GM20431 (cell line): ENCODE results near the gene UBAC1.

ENCODE experiments used
- in situ Hi-C: fragments of 300-500 bp; cut with MseI, MboI; formaldehyde crosslinking; loops from one replicate; pipeline ENCODE4 v1.15.0; 2020; ENCODE audit warnings: low sequenced_read_pairs; ENCODE audit not compliant: unreplicated experiment

UBAC1 gene

DNA sequence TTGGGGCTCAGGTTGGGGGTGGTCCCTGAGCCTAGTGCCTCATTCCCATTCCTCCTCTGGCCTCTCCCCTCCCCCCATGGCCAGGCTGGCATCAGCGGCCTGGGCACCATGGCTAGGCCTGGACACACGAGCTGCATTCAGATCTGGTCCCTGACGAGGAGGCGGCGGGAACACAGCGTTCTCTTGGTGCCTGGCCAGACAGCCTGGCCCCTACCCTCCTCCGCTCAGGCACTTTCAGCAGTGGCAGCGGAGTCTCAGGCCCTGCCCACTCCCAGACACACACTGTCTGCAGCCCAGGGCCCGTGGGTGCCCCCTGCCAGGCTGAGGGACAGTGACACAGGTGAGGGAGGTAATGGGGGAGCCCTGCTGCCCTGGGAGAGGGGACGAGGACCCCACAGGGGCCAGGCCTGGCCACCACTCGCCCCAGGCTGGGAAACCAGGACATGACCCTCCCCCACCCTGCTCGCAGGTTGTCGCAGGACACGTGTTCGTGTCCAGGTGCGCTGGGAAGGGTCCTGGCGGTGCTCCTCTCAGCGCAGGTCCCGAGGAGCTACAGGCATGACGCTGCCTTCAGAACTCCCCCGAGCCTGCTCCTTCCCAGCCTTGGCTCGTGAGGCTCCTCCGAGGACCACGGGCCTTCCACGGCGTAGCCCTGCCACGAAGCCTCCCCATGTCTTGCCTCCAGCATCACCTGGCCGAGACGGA, 19.9 kb upstream of the UBAC1 start:
- in situ Hi-C loops = no loop called here

DNA sequence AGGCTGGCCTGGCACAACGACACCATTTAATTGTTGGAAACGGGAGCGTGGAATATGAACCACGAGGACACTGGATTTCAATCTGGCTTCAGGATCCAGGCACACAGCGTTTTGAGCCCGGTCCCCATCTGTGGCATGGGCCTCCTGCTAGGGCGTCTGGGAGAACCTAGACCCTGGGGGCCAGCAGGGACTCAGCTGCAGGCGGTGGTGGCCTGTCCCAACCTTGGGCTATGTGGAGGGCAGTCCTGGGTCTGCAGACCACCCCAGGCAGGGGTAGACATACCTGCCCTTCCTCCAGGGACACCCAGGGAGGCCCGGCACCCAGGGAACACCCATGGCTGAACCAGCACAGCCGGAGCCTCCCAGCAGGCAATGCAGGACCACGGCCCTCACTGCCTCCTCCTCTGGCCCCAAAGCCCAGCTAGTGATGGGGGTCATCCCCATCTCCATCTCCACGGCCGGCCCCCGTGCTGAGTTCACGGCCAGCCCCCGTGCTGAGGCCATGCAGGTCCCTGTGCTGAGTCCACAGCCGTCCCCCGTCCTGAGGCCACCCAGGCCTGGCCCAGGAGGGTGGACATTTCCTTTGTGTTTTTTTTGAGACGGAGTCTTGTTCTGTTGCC, 18.5 kb upstream of the UBAC1 start:
- in situ Hi-C loops = no loop called here

DNA sequence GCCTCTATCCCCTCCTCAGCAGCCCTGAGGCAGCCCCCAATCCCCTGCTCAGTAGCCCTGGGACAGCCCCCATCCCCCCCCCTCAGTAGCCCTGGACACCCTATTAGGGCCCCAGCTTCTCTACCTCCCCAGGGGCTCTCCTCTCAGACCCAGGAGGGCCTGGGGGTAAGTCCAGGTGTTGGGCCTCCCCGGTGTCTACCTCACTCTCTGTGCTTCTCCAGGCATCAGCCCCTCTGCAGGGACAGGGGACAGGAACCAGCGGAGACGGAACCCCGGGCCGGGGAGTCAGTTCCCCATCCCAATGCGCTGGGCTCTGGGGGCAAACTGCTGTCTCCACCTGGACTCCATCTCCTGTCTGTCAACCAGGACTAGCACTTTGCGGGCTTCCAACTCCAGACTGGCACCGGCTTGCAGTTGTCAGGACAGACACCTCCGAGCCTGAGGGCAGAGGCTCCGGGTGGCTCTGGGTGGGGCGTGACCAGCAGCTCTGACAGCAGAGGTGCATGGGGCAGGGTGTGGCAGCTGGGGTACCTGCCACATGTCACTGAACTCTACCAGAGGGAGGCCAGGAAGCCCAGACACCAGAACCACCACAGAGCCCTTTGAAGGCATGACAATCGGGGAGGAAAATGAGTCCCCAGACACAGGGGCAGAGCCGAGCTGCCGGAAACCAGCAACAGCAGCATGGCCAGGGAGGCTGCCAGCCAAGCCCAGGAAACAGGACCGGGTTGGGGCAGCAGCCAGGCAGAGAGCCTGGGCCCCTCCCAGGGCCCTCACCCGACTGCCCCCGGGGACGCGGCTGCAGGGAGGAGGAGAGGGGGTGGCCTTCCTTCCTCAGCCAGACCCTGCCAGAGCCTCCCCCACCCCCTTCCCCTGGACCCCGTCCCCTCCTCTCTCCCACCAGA, 17.7 kb upstream of the UBAC1 start:
- in situ Hi-C loops = no loop called here

DNA sequence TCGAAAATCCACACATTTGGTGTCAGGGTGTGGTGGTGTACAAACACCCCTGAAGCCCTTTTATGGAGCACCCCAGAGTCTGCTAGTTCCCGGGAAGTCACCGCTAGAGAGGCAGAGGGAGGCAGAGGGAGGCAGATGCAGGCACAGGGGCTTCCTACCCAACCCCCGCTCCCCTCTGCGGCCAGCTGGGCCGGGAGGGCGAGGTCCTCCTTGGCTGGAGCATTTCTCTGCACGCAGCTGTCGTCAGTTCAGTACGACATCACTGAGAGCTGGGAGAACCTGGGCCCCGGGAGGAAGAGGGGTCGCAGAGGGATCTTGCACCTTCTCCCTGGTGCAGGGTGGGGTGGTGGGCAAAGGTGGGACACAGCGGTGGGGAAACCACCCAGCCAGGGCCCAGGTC, 15.8 kb upstream of the UBAC1 start:
- in situ Hi-C loops = no loop called here

DNA sequence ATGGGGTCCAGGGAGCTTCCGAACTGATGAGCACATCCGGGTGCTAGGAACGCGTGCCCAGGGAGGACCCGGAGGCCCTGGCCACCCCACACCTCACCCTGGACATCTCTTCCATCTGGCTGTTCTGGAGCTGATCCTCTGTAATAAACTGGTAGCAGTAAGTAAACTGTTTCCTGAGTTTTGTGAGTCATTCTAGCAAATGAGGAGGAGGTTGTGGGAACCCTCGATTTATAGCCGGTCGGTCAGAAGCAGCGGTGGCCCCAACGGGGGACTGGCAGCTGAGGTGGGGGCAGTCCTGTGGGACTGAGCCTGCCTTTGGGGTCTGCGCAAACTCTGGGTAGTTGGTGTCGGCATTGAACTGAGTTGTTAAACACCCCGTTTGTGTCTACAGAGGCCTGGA, 15.4 kb upstream of the UBAC1 start:
- in situ Hi-C loops = no loop called here

DNA sequence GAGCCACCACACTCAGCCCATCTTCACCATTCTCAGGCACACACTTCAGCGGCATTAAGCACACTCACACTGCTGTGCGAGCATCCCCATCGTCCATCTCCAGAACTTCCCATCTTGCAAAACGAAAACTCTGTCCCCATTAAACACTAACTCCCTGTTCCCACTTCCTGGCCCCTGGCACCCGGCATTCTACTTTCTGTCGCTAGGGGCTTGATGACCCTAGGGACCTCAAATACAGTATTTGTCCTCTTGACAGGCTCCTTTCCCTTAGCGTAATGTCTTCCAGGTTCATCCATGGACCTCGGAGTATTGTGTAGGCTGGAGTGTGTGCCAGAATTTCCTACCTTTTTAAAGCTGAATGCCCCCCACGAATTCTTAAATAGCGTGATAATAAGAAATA, 14.7 kb upstream of the UBAC1 start:
- in situ Hi-C loops = no loop called here

DNA sequence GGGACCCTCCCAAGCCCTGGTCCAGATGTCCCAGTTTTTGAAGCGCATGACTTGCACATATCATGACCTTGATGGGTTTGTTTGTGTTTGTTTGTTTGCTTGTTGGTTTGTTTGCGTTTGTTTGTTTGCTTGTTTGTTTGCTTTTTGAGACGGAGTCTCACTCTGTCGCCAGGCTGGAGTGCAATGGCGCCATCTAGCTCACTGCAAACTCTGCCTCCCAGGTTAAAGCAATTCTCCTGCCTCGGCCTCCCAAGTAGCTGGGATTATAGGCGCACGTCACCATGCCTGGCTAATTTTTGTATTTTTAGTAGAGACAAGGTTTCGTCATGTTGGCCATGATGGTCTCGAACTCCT, 13.0 kb upstream of the UBAC1 start:
- in situ Hi-C loops = no loop called here

DNA sequence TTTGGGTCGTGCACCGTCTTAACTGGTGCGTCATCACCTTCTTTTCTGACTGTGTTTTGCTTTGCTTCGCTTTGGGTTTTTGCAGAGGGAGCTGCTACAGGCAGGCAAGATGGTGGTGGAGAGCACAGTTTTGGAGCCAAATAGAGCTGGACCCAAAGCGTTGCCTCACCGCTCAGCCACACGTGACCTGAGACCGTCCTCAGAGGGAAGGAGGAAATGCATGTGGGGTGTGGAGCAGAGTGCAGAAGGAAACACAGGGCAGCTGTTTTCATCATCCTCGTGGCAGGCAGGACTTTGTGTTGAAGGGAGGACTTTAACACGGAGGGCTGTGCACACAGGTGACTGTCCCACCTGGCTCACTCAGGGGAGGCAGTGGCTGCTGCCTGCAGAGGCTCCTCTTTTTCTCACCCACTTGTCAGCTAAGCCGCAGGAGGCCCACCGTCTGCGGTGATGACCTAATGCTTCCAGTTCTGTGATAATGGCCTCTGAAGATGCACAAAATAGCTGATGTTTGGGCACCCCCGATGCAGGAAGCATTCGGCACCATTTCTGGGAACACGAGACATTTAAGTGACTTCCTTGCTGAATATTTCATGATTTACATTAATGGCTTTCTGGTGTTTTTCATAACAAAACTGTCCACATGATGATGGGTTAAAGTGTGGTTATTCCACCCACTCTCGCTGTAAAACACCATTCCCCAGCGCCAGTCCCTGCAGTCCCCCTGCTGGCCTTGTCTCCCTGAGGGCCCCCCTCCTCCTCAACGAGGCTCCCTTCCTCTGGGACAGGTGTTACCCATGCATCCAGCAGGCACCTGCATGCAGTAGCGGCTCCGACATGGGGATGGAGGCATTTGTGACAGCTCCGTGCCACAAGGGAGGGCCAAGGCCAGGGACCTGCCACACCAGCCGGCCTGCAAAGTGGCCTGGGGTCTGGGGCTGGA, 12.4 kb upstream of the UBAC1 start:
- in situ Hi-C loops = no loop called here

DNA sequence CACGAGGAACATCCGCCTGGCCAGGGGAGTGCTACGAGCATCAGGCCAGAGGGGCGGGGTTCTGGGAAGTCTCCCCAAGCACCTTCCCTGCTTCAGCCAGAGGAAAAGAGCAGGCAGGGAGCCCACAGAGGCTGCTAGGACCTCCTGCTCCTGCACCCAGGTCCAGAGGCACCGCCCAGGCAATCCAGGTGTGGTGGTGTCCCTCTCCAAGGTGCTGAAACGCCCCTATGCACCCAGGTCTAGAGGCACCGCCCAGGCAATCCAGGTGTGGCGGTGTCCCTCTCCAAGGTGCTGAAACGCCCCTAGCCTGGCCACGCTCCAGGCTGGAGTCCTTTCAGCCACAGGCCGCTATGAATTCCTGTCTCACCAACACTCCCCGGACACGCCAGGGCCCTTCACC, 10.7 kb upstream of the UBAC1 start:
- in situ Hi-C loops = no loop called here

DNA sequence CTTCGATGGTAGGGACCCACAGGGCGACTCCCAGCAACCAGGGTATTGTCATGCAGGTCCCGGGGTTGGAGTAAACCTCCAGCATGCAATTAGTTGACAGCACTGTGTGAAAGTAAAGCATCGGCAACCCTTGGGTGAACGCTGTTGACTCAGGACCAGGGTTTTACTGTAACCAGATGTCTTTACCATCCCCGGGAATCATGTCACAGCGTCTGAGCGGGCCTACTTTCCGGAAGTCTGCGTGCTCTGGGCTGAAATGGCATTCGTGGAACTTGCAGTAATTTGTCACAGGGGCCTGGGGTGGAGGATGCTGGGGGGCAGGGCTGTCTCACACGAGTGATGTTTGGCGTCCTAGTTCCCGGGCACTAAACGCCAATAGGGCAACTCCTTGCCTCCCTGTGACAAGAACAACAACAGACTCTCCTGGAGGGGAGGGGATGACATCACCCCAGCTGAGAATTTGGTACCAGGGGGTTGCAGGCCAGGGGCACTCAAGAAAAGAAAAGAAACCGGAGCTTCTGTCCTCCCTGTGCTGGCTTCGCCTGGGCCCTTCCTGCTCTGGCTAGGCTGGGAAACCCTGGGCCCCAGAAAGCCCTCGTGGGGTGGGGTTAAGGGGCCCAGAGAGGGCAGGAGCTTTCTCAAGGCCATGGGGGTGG, 10.1 kb upstream of the UBAC1 start:
- in situ Hi-C loops = no loop called here

DNA sequence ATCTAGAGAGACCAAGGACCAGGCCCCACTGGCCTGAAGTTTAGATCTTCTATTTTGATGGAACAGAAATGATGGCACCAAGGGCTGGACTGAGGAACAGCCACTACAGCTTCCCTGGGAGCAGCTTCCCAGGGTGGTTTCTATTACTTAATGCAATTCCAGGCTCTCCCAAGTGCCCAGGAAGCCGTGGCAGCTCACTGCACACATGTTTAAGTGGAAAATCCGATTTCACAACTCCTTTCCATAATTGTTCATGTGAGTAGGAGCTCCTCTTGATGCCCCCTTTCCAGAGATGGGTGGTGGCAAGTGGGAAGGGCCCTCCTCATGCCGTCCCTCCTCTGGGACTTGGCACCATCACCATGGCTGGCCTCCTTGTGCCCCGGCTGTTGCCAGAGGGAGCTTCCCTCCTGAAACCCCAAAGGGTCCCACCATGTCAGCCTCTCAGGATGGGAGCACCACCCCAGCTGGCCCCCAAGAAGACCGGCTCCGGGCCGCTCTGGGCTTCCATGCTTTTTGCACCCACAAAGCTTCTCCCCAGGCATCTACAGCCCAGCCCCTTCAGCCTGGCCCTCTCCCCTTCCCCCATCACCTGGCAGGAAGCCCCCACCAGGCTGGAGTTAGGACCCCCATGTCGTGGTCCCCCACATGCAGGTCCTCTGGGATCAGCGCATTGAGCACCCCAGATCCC, 9.1 kb upstream of the UBAC1 start:
- in situ Hi-C loops = no loop called here

DNA sequence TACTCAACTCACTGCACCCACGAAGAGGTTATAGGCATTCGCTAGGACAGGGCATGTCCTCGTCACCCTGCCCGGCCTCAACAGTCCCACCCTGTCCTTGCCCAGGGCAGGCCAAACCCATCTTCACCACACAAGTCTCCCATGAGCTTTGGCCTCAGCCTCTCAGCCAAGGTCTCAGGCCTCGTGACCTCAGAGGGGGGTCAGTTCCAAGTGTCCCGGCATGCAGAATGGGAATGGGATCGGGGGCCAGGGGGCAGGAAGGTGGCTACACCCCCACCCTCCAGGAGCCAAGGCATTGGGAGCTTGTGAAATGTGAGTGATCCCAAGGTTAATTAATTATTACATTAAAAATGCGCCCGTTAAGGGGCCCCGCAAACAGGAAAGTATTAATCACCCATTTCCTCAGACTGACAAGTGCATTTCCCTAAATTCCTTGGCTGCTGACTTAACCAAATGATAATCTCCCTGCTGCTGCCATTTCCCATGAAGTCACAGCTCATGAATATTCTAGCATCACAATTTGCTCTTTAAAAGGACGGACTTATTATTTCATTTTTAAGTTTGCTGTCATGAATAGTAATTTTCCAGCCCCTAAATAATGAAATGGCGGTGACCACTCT, 8.0 kb upstream of the UBAC1 start:
- in situ Hi-C loops = loop anchor here (10.0 kb wide), 1 partner anchor 156 kb away; no protein-coding TSS in a partner anchor

DNA sequence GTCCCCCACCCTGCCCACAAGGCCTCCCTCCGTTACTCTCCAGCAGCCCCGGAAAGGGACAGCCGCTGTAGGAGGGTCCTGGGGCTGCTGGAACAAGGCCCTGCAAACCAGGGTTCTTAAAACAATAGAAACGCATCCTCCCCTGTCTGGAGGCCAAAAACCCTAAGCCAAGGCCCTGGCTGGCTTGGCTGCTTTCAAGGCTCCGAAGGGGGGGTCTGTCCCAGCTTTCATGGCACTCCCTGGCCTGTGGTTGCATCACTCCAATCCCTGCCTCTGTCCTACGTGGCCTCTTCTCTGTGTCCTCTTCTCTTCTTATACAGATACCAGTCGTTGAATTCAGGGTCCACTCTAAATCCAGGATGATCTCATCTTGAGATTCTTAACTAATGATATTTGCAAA, 7.4 kb upstream of the UBAC1 start:
- in situ Hi-C loops = loop anchor here (10.0 kb wide), 1 partner anchor 156 kb away; no protein-coding TSS in a partner anchor

DNA sequence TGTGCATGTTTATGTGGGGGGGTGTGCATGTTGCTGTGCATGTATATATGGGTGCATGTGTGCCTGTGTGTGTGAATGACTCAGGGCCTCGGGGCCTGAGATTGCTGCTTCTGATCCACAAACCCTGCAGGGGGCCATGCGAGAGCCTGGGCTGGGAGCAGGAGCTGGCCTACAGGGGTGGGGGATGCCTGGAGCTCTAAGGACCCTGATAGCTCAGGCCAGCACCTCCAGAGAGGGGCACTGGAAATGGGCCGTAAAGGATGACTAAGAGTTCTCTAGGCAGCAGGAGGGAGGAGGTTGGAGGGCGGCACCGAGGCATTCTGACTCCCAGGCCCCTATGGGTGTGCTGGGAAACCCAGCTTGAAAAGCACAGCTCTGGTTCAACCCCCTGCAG, 6.9 kb upstream of the UBAC1 start:
- in situ Hi-C loops = loop anchor here (10.0 kb wide), 1 partner anchor 157 kb away; no protein-coding TSS in a partner anchor

DNA sequence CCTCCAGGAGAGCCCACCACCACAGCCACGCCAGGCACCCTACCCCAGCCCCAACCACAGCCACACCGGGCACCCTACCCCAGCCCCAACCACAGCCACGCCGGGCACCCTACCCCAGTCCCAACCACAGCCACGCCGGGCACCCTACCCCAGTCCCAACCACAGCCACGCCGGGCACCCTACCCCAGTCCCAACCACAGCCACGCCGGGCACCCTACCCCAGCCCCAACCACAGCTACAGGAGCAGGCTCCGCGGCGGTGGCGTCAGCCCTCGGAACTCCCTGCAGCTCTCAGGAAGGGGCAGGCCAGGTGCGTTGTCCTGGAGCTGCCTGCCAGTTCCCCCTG, 5.7 kb upstream of the UBAC1 start:
- in situ Hi-C loops = loop anchor here (10.0 kb wide), 1 partner anchor 158 kb away; no protein-coding TSS in a partner anchor

DNA sequence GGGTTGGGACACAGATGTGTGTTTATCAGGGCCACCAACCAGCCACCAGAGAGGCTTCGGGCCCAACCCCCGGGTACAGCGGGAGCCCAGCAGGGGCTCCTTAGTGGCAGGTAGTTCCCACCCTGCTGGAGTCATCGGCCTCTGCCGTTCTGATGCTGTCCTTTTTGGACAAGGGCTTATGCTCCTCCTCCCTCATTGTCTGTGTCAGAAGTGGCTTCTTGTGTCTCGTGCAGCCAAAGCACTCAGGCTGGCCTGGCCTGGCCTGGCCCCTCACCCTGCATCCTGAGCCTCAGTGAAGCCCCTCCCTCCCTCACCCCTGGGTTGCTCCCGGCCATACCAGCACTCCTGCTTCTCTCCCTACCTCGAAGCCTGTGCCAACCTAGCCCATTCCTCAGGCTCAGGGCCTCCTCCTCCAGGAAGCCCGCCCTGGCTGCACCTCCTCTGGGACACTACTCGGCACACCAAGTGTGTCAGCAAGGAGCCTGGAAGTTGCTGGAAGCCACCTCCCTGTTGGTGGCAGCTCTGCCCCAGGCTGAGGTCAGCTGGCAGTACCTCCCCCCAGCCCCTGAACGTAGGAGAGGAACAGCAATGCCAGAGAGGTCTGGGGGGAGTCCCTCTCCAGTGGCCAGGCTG, 4.1 kb upstream of the UBAC1 start:
- in situ Hi-C loops = loop anchor here (10.0 kb wide), 1 partner anchor 160 kb away; no protein-coding TSS in a partner anchor

DNA sequence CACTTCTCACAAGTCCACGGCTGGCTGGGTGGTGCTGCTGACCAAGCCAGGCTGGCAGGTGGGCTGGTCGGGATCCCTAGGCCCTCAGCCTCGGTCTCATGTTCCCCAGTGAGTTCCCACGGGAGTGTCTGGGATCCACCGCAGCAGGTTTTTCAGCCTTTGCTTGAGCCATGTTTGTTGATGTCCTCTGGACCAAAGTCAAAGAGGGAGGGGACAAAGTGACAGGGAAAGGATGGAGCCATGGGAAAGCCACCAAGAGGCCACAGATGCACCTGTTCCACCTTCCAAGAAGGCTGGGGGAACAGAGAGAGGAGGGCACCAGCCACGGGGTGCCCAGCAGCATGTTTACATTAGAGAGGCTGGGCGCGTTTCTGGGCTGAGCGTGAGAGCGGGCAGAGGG, 2.8 kb upstream of the UBAC1 start:
- in situ Hi-C loops = loop anchor here (10.0 kb wide), 1 partner anchor 161 kb away; no protein-coding TSS in a partner anchor

DNA sequence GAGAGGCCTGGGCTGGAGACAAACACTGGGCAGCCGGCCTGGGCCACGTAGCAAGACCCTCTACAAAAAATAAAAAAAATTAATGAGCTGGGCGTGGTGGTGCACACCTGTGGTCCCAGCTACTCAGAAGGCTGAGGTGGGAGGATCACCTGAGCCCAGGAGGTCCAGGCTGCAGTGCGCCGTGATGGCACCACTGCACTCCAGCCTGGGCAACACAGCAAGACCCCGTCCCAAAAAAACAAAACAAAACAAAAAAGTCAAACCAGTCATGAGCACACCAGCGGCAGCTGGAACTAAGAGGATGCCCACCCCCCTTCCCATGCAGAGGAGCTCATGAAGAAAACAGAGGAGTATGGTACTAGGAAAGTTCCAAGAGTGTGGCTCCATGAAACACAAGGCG, 2.2 kb upstream of the UBAC1 start:
- in situ Hi-C loops = loop anchor here (10.0 kb wide), 1 partner anchor 161 kb away; no protein-coding TSS in a partner anchor
